ENCODE measurements around the gene ZNF792. TPM values are rescaled to one million over a fixed set of nuclear protein-coding genes. Genes with fewer than 3 reads are reported as not detected.
A peak's percentile ranks its signal among the peaks of the same experiment; 100 is the strongest.

Gene ZNF792
- total RNA-seq, 1 experiment from 2014 or later = 15.4 TPM

GRCh38 chr19:34989298-34989697 lies 25.3 kb upstream of the ZNF792 start:
- no peak for TF ChIP-seq EZH2 (IDR thresholded peaks at IDR 0.05; ENCODE audit: borderline replicate concordance, low read depth, low read length, poor library complexity, severe bottlenecking)
- TF ChIP-seq, protein P1, sequence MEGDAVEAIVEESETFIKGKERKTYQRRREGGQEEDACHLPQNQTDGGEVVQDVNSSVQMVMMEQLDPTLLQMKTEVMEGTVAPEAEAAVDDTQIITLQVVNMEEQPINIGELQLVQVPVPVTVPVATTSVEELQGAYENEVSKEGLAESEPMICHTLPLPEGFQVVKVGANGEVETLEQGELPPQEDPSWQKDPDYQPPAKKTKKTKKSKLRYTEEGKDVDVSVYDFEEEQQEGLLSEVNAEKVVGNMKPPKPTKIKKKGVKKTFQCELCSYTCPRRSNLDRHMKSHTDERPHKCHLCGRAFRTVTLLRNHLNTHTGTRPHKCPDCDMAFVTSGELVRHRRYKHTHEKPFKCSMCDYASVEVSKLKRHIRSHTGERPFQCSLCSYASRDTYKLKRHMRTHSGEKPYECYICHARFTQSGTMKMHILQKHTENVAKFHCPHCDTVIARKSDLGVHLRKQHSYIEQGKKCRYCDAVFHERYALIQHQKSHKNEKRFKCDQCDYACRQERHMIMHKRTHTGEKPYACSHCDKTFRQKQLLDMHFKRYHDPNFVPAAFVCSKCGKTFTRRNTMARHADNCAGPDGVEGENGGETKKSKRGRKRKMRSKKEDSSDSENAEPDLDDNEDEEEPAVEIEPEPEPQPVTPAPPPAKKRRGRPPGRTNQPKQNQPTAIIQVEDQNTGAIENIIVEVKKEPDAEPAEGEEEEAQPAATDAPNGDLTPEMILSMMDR (conservative IDR thresholded peaks at IDR 0.05; ENCODE audit: low read depth, low read length) = no peak
- DNase-seq (ENCODE audit: low spot score) = no peak
- no peaks in the 10 kb centered on the region for H3K27me3 ChIP-seq (replicated peaks; ENCODE audit: insufficient read depth, low read depth, low read length, poor library complexity)
- no peaks in the 10 kb centered on the region for H3K36me3 ChIP-seq (ENCODE audit: insufficient read depth, low read length, poor library complexity, severe bottlenecking)
- no TSS peak for BruUV-seq (replicated peaks)
- ChIA-PET CTCF (no interaction called here), POLR2A (ENCODE audit: low non-redundant PET) (no interaction called here)
- intact Hi-C loops (cut with micrococcal nuclease; ENCODE audit: unreplicated experiment) = no loop called here
- peaks cover 10% of the 10 kb centered on the region for H3K4me1 ChIP-seq (ENCODE audit: insufficient read depth, low read length, poor library complexity, severe bottlenecking)
- H3K4me3 ChIP-seq (ENCODE audit: low read depth, low read length, poor library complexity, severe bottlenecking) = no peak overlapping the region
- H3K9me3 ChIP-seq (ENCODE audit: low read depth, low read length, poor library complexity, severe bottlenecking) = peaks cover 4% of the 10 kb centered on the region
- H3K27ac ChIP-seq (ENCODE audit: low read depth, low read length, poor library complexity, severe bottlenecking) = no peak overlapping the region

DNA sequence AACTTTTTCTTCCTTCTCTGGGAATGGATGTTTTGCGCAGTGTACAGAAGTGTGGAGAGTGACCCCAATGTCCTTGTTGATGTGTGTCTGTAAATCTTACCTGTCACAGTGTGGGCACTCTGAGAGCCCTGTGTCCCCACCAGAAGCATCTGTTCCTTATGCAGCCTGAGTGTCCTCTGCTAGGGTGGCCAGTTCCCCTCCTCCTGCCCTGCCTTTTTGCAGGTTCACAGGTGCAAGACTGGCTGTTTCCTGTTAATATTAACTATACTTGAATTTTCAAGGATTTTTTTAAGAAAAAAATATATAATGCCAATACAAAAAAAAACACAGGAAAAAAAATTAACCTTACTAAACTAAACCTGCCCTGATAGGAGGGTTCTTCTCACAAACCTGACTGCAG lies 24.1 kb upstream of the ZNF792 start:
- intact Hi-C loops (cut with micrococcal nuclease; ENCODE audit: unreplicated experiment) = no loop called here
- CTCF ChIA-PET = no interaction called here
- POLR2A ChIA-PET (ENCODE audit: low non-redundant PET) = no interaction called here
- DNase-seq (ENCODE audit: low spot score) = no peak
- Histone ChIP-seq H3K27ac (ENCODE audit: low read depth, low read length, poor library complexity, severe bottlenecking) (no peak overlapping the region), H3K4me3 (ENCODE audit: low read depth, low read length, poor library complexity, severe bottlenecking) (no peak overlapping the region), H3K9me3 (ENCODE audit: low read depth, low read length, poor library complexity, severe bottlenecking) (peaks cover 8% of the 10 kb centered on the region), H3K4me1 (ENCODE audit: insufficient read depth, low read length, poor library complexity, severe bottlenecking) (peaks cover 10% of the 10 kb centered on the region), H3K27me3 (replicated peaks; ENCODE audit: insufficient read depth, low read depth, low read length, poor library complexity) (no peaks in the 10 kb centered on the region), H3K36me3 (ENCODE audit: insufficient read depth, low read length, poor library complexity, severe bottlenecking) (no peaks in the 10 kb centered on the region)
- TF ChIP-seq, protein P1 (conservative IDR thresholded peaks at IDR 0.05; ENCODE audit: low read depth, low read length) = no peak
- TF ChIP-seq EZH2 (IDR thresholded peaks at IDR 0.05; ENCODE audit: borderline replicate concordance, low read depth, low read length, poor library complexity, severe bottlenecking) = no peak
- no TSS peak for BruUV-seq (replicated peaks)

DNA sequence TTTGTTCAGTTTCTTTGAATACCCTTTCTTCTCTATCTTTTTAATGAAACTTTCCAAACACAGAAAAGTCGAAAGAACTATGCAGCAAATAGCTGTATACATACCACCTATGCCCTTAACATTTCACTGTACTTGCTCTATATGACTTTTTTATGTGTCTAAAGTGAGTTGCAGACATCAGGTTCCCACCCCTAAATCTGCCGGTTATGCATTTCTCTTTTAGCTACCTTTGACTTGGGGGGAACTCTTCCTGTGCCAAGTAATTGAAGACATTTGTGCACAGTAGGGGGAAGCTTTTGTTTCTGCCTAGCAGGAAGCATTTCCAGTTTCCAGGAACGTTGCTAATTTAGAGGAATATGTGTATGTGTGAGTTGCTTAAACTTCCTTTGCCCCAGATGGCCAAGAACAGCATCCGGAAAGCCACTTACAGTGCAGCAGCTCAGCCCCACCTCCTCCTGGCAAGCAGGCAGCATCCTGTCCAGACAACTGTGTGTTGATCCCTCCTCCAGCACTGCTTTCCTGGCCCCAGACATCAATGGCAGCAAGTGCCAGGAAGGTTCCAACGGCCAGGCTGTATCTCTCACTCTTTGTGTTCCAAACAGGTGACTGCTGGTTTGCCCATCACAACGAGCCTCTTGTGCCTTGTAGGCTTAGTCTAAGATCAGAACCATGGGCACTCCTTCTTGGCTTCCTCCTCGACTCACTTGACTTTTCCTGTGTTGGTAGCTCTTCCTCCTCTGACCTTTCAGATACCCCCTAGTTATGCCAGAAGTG lies 21.4 kb upstream of the ZNF792 start:
- peaks cover 10% of the 10 kb centered on the region for H3K4me1 ChIP-seq (ENCODE audit: insufficient read depth, low read length, poor library complexity, severe bottlenecking)
- H3K4me3 ChIP-seq (ENCODE audit: low read depth, low read length, poor library complexity, severe bottlenecking) = no peak overlapping the region
- BruUV-seq (replicated peaks) = no TSS peak
- H3K27me3 ChIP-seq (replicated peaks; ENCODE audit: insufficient read depth, low read depth, low read length, poor library complexity) = no peaks in the 10 kb centered on the region
- no peaks in the 10 kb centered on the region for H3K36me3 ChIP-seq (ENCODE audit: insufficient read depth, low read length, poor library complexity, severe bottlenecking)
- intact Hi-C loops (cut with micrococcal nuclease; ENCODE audit: unreplicated experiment) = no loop called here
- H3K9me3 ChIP-seq (ENCODE audit: low read depth, low read length, poor library complexity, severe bottlenecking) = peaks cover 8% of the 10 kb centered on the region
- TF ChIP-seq, protein P1 (conservative IDR thresholded peaks at IDR 0.05; ENCODE audit: low read depth, low read length) = 0 out of 2 replicates have a peak, but pooled peaks have one; percentile 7
- no peak for TF ChIP-seq EZH2 (IDR thresholded peaks at IDR 0.05; ENCODE audit: borderline replicate concordance, low read depth, low read length, poor library complexity, severe bottlenecking)
- H3K27ac ChIP-seq (ENCODE audit: low read depth, low read length, poor library complexity, severe bottlenecking) = no peak overlapping the region
- DNase-seq (ENCODE audit: low spot score) = peak; percentile 75
- ChIA-PET POLR2A (ENCODE audit: low non-redundant PET) (no interaction called here), CTCF (interaction anchor here (0.7 kb wide), 1 partner anchor 53 kb away, joined by 4 read pairs; no protein-coding TSS in a partner anchor)

Measured in A673 (cell line).